ENCODE results near the gene DPYD.

DPYD gene

GRCh38 chr1:97529600-97529999 is 391.2 kb downstream of the DPYD start:
- no peak for DNase-seq (ENCODE audit: low spot score)

- no peak for DNase-seq (ENCODE audit: low spot score)
Measured at GRCh38 chr1:97524211-97524610, 396.6 kb downstream of the DPYD start.

- no peak for DNase-seq (ENCODE audit: low spot score)
Measured at GRCh38 chr1:97516588-97516987, 404.2 kb downstream of the DPYD start.

- no peak for DNase-seq (ENCODE audit: low spot score)
Measured at GRCh38 chr1:97508653-97509218, 412.1 kb downstream of the DPYD start.

GRCh38 chr1:97507863-97508262 is 413.0 kb downstream of the DPYD start:
- DNase-seq (ENCODE audit: low spot score) = no peak

- no peak for DNase-seq (ENCODE audit: low spot score)
Measured at GRCh38 chr1:97506368-97506767, 414.5 kb downstream of the DPYD start.

- DNase-seq (ENCODE audit: low spot score) = no peak
Measured at GRCh38 chr1:97505816-97506215, 415.0 kb downstream of the DPYD start.

GRCh38 chr1:97505289-97505688 is 415.5 kb downstream of the DPYD start:
- DNase-seq (ENCODE audit: low spot score) = no peak

- DNase-seq (ENCODE audit: low spot score) = no peak
Measured at GRCh38 chr1:97502360-97502759, 418.5 kb downstream of the DPYD start.

- DNase-seq (ENCODE audit: low spot score) = no peak
Measured at GRCh38 chr1:97501628-97502027, 419.2 kb downstream of the DPYD start.

- DNase-seq (ENCODE audit: low spot score) = no peak
Measured at GRCh38 chr1:97500760-97501159, 420.1 kb downstream of the DPYD start.

- DNase-seq (ENCODE audit: low spot score) = no peak
Measured at GRCh38 chr1:97499667-97500066, 421.2 kb downstream of the DPYD start.

- no peak for DNase-seq (ENCODE audit: low spot score)
Measured at GRCh38 chr1:97489834-97490233, 431.0 kb downstream of the DPYD start.

GRCh38 chr1:97488530-97488929 is 432.3 kb downstream of the DPYD start:
- no peak for DNase-seq (ENCODE audit: low spot score)

- no peak for DNase-seq (ENCODE audit: low spot score)
Measured at GRCh38 chr1:97482022-97482421, 438.8 kb downstream of the DPYD start.

- no peak for DNase-seq (ENCODE audit: low spot score)
Measured at GRCh38 chr1:97467445-97467844, 453.4 kb downstream of the DPYD start.

- no peak for DNase-seq (ENCODE audit: low spot score)
Measured at GRCh38 chr1:97464305-97464704, 456.5 kb downstream of the DPYD start.

- no peak for DNase-seq (ENCODE audit: low spot score)
Measured at GRCh38 chr1:97461782-97462181, 459.1 kb downstream of the DPYD start.

GRCh38 chr1:97457446-97458089 is 463.3 kb downstream of the DPYD start:
- no peak for DNase-seq (ENCODE audit: low spot score)

GRCh38 chr1:97451944-97452343 is 468.9 kb downstream of the DPYD start:
- no peak for DNase-seq (ENCODE audit: low spot score)

- no peak for DNase-seq (ENCODE audit: low spot score)
Measured at GRCh38 chr1:97451046-97451826, 469.6 kb downstream of the DPYD start.

GRCh38 chr1:97441966-97442365 is 478.9 kb downstream of the DPYD start:
- DNase-seq (ENCODE audit: low spot score) = no peak

GRCh38 chr1:97433824-97434177 is 487.0 kb downstream of the DPYD start:
- DNase-seq (ENCODE audit: low spot score) = no peak

Data from CD4-positive, alpha-beta T cell treated with Interleukin-2 at 100 ng/mL for 4 hours (primary cell).